Liver (tissue), 9 donors: ENCODE data around the gene BEST1. TPM values are rescaled to one million over a fixed set of nuclear protein-coding genes. Genes with fewer than 3 reads are reported as not detected.

Experiments
- DNase-seq: peaks from one replicate; pipeline ENCODE4 v3.0.0-alpha.2; 2017; ENCODE audit warnings: low spot score
- H3K27ac ChIP-seq, 2 donors: one replicate each; pipeline ENCODE4 v1.7.0; 2013; ENCODE audit warnings: inconsistent platforms in 2 of 2, low read length in 2 of 2, control low read depth in 1 of 2, low read depth in 1 of 2, mild to moderate bottlenecking in 1 of 2
- H3K27me3 ChIP-seq, 4 donors: one replicate each; pipeline versions ENCODE4 v1.6.1 to v1.7.0; 2013; ENCODE audit warnings: low read length in 3 of 4, inconsistent platforms in 1 of 4, mild to moderate bottlenecking in 1 of 4, moderate library complexity in 1 of 4; ENCODE audit not compliant: control insufficient read depth in 4 of 4, insufficient read depth in 4 of 4
- H3K36me3 ChIP-seq, 4 donors: one replicate each; pipeline versions ENCODE4 v1.6.1 to v1.7.0; 2013; ENCODE audit warnings: low read length in 3 of 4, mild to moderate bottlenecking in 3 of 4, low read depth in 1 of 4, moderate library complexity in 1 of 4; ENCODE audit not compliant: control insufficient read depth in 4 of 4, insufficient read depth in 3 of 4
- H3K4me1 ChIP-seq, 4 donors: one replicate each; pipeline versions ENCODE4 v1.6.1 to v1.7.0; 2013; ENCODE audit warnings: low read length in 3 of 4, mild to moderate bottlenecking in 3 of 4, moderate library complexity in 1 of 4; ENCODE audit not compliant: control insufficient read depth in 4 of 4, insufficient read depth in 4 of 4
- H3K4me3 ChIP-seq, 3 donors: one replicate each; pipeline versions ENCODE4 v1.6.1 to v1.7.0; 2013; ENCODE audit warnings: low read length in 3 of 3, control low read depth in 1 of 3, low read depth in 1 of 3, mild to moderate bottlenecking in 1 of 3
- H3K9ac ChIP-seq, 2 donors: one replicate each; pipeline ENCODE4 v1.7.0; 2013; ENCODE audit warnings: low read length in 2 of 2, mild to moderate bottlenecking in 2 of 2, moderate library complexity in 2 of 2, control low read depth in 1 of 2, low read depth in 1 of 2
- H3K9me3 ChIP-seq, 4 donors: one replicate each; pipeline versions ENCODE4 v1.6.1 to v1.7.0; 2013; ENCODE audit warnings: low read length in 3 of 4; ENCODE audit not compliant: control insufficient read depth in 4 of 4
- ATF3 ChIP-seq: IDR thresholded peaks from 2 replicates; pipeline ENCODE4 v1.6.1; 2016; ENCODE audit warnings: antibody characterized with exemption
- EGR1 ChIP-seq, 2 donors: IDR thresholded peaks; 2 replicates each; pipeline ENCODE4 v1.6.1; 2016 to 2018; ENCODE audit warnings: antibody characterized with exemption in 2 of 2, low read depth in 2 of 2
- FOXA1 ChIP-seq: IDR thresholded peaks from 2 replicates; pipeline ENCODE4 v1.6.1; 2016; ENCODE audit warnings: antibody characterized with exemption
- FOXA2 ChIP-seq: IDR thresholded peaks from 2 replicates; pipeline ENCODE4 v1.6.1; 2016; ENCODE audit warnings: antibody characterized with exemption
- GABPA ChIP-seq, 2 donors: IDR thresholded peaks in 1 of 2; conservative IDR thresholded peaks in 1 of 2; 2 replicates each; pipeline ENCODE4 v1.6.1; 2016; ENCODE audit warnings: antibody characterized with exemption in 2 of 2, mild to moderate bottlenecking in 1 of 2, moderate library complexity in 1 of 2
- HNF4A ChIP-seq, 2 donors: conservative IDR thresholded peaks; 2 replicates each; pipeline ENCODE4 v1.6.1; 2016; ENCODE audit warnings: antibody characterized with exemption in 2 of 2, mild to moderate bottlenecking in 2 of 2
- HNF4G ChIP-seq: IDR thresholded peaks from 2 replicates; pipeline ENCODE4 v1.6.1; 2016; ENCODE audit warnings: antibody characterized with exemption
- MAX ChIP-seq: IDR thresholded peaks from 2 replicates; pipeline ENCODE4 v1.6.1; 2016; ENCODE audit warnings: antibody characterized with exemption
- NR2F2 ChIP-seq: IDR thresholded peaks from 2 replicates; pipeline ENCODE4 v1.6.1; 2016; ENCODE audit warnings: antibody characterized with exemption
- RAD21 ChIP-seq, 2 donors: IDR thresholded peaks; 2 replicates each; pipeline ENCODE4 v1.6.1; 2016; ENCODE audit warnings: antibody characterized with exemption in 2 of 2, mild to moderate bottlenecking in 2 of 2
- REST ChIP-seq: IDR thresholded peaks from 2 replicates; pipeline ENCODE4 v1.6.1; 2016; ENCODE audit warnings: antibody characterized with exemption, mild to moderate bottlenecking
- SP1 ChIP-seq: IDR thresholded peaks from 2 replicates; pipeline ENCODE4 v1.6.1; 2018; ENCODE audit warnings: antibody characterized with exemption, mild to moderate bottlenecking
- ZBTB33 ChIP-seq: IDR thresholded peaks from 2 replicates; pipeline ENCODE4 v1.6.1; 2016; ENCODE audit warnings: antibody characterized with exemption
- WGBS: extraction: QIAGEN DNeasy Blood & Tissue Kit; methylation state at CpG from one replicate; pipeline ENCODE4 v1.1.7; 2013; 5-methylcytosine and 5-hydroxymethylcytosine counted together
- polyA plus RNA-seq, 2 donors: library from polyadenylated mRNA; stranded (reverse) in 1 of 2; unstranded in 1 of 2; fragments of 200-250 nt in 1 of 2; fragments of >200 nt in 1 of 2; fragmentation: Nextera tagmentation in 1 of 2; extraction: Ambion mirVana in 1 of 2; gene quantifications; one replicate each; pipeline versions ENCODE4 v1.2.1 to v1.2.3, GENCODE V29; 2013 to 2015
- total RNA-seq, 2 donors: library from RNA; depleted of rRNA; stranded (reverse); fragments of >200 nt; gene quantifications; one replicate each; pipeline ENCODE4 v1.2.3, GENCODE V29; 2014
- donor health status: healthy.
- donor health status: healthy.
- donor health status: healthy.
- donor health status: healthy.
- donor health status: healthy.

Gene BEST1
- total and polyA plus RNA-seq, 4 donors = 0.22 to 1.6 (median 1.1) TPM

GRCh38 chr11:61985869-61986268 lies 35.7 kb downstream of the BEST1 start:
- no peak for DNase-seq
- peaks cover 6 to 17% (median 7%) of the 10 kb centered on the region in 4 donors for H3K4me1 ChIP-seq
- peaks cover 0 to 11% (median 2%) of the 10 kb centered on the region in 4 donors for H3K36me3 ChIP-seq
- no peaks in the 10 kb centered on the region for H3K27me3 ChIP-seq
- TF ChIP-seq EGR1 (IDR thresholded peaks at IDR 0.05; ENCODE audit: low read depth in 2 of 2) (no peak), HNF4A (conservative IDR thresholded peaks at IDR 0.05) (peak in 1 of 2 donors; percentile 17)
- no peaks in the 10 kb centered on the region for H3K9me3 ChIP-seq
- WGBS = 50% methylated on average over 5 of the region's 5 CpGs
- no peak overlapping the region for H3K4me3 ChIP-seq
- no peak overlapping the region for H3K9ac ChIP-seq
- H3K27ac ChIP-seq = no peak overlapping the region

- H3K27me3 ChIP-seq = no peaks in the 10 kb centered on the region
- WGBS = 43% methylated on average over 3 of the region's 3 CpGs
These were observed 44.8 kb downstream of the BEST1 start for GRCh38 chr11:61994981-61995380.

GRCh38 chr11:61996933-61997332 lies 46.8 kb downstream of the BEST1 start:
- H3K27me3 ChIP-seq = no peaks in the 10 kb centered on the region
- no peak overlapping the region for H3K4me3 ChIP-seq
- TF ChIP-seq MAX (no peak), FOXA1 (no peak), RAD21 (IDR thresholded peaks at IDR 0.05) (no peak), REST (no peak), HNF4A (conservative IDR thresholded peaks at IDR 0.05) (no peak), HNF4G (no peak), ATF3 (no peak), SP1 (no peak), GABPA (IDR thresholded peaks at IDR 0.05 in 1 of 2, conservative IDR thresholded peaks at IDR 0.05 in 1 of 2) (no peak), ZBTB33 (no peak), FOXA2 (no peak), NR2F2 (no peak), EGR1 (IDR thresholded peaks at IDR 0.05; ENCODE audit: low read depth in 2 of 2) (no peak)
- H3K36me3 ChIP-seq = peaks cover 0 to 11% (median 4%) of the 10 kb centered on the region in 4 donors
- H3K9me3 ChIP-seq = peaks cover 0 to 5% (median 3%) of the 10 kb centered on the region in 4 donors
- 96% methylated on average over 4 of the region's 4 CpGs for WGBS
- no peak overlapping the region for H3K27ac ChIP-seq
- H3K4me1 ChIP-seq = peaks cover 11 to 16% (median 14%) of the 10 kb centered on the region in 4 donors
- no peak for DNase-seq
- H3K9ac ChIP-seq = no peak overlapping the region

More at GRCh38 chr11:61994981-61995380, 44.8 kb downstream of the BEST1 start:
- no peak overlapping the region for H3K9ac ChIP-seq
- H3K27ac ChIP-seq = no peak overlapping the region
- TF ChIP-seq HNF4A (conservative IDR thresholded peaks at IDR 0.05) (peak in 1 of 2 donors; percentile 24), RAD21 (IDR thresholded peaks at IDR 0.05) (no peak)
- DNase-seq = no peak
- H3K36me3 ChIP-seq = peaks cover 0 to 11% (median 4%) of the 10 kb centered on the region in 4 donors
- peaks cover 0 to 5% (median 3%) of the 10 kb centered on the region in 4 donors for H3K9me3 ChIP-seq
- no peak overlapping the region for H3K4me3 ChIP-seq
- H3K4me1 ChIP-seq = peaks cover 0 to 3% (median 0%) of the 10 kb centered on the region in 4 donors
